GM21737 (cell line): ENCODE results near the gene RHOJ.

Experiments used
- ATAC-seq: cut with Tn5 transposase; IDR thresholded peaks from one replicate; pipeline ENCODE4 v1.9.1; 2021; ENCODE audit warnings: mild to moderate bottlenecking, moderate library complexity; ENCODE audit not compliant: unreplicated experiment

The RHOJ gene

DNA sequence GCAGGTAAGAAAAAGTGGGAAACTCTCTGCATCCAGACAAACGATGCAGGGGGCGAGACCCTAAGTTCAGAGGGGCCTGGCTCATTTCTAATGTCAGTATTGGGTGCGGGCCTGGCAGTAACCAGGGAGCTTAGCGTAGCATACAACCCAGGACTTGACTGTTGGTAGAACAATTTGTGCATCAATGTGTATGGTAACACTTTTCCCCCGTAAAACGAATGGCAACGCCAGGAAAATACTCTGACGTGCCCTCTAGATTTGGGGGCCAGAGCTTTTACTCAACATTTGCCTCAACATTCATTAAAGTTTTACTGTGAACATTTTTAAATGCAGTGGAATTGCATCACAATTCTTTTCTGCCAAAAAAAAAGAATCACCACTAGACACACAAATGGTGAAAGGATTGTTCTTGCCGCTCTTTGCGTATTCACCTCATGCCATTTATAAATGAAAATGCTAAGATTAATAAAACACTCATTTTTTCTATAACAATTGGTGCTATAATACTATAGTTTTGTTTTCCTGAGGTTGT is 867 bp downstream of the RHOJ start:
- ATAC-seq: no peak

DNA sequence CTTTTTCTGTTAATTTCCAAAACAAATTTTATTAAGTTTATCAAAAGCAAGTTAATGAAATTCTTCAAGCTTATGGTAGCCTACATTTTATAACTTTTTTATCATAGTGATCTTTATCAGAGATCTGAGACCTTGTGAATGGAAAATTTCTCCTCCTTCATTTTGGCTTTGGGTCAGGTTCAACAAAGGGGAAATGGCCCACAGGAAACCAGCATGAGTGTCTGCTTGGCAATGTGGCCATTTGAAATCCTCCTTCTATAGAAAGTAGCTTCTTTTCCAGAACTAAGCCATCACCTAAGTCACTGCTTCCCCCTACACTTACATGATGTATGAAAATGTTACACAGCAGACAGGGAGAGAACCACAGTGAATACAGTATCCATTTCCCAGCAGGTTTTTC is 1.6 kb downstream of the RHOJ start:
- ATAC-seq: no peak

DNA sequence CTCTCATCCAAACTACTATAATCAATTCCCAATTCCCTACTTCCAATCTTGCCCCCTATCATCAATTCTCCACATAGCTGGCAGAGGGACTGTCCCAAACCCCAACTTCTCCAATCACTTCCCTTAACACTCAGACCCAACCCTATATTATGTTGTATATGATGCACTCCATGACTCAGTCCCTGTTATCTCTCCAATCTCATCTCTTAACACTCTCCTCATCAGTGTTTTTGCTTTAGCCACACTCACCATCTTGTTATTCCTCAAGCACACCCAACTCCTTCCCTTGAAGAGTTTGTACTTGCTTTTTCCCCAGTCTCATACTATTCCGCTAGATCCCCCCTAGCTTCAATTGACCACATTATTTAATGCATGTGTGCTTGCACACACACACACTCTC is 4.9 kb downstream of the RHOJ start:
- no peak for ATAC-seq

DNA sequence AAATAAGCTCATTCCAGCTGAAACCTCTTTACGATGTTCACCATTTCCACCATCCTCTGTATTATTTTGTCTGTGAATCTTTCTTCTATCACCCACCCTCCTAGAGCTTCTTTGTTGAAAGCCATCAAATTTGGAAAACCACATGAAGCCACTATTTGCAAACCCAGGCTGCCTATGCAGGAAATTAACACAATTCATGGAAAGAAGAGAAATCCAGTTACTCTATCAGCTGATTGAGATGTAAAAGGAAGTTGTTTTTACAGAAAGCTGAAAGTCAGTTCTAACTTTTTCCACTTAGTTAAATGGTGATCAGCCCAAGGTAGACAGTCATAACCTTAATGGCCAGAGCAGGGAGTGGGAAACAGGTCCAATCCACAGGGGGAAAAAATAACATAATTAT is 6.6 kb downstream of the RHOJ start:
- ATAC-seq: no peak

DNA sequence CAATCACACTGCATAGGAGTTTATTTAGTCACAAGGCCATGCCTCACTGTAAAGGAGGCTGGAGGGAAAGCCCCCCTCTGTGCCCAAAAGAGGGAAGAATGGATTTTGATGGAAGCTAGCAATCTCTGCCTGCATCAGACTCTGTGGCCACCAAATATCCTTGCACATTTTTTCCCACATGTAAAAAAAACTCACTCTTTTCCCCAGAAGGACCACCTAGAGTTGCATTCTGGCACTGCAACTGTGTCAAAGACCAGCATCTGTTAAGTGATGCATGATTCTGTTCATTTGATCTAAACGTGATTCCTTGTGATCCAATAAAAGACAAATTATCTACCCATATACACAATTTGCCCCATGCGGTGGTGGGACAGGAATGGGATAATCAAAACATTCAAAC is 8.0 kb downstream of the RHOJ start:
- ATAC-seq: no peak

DNA sequence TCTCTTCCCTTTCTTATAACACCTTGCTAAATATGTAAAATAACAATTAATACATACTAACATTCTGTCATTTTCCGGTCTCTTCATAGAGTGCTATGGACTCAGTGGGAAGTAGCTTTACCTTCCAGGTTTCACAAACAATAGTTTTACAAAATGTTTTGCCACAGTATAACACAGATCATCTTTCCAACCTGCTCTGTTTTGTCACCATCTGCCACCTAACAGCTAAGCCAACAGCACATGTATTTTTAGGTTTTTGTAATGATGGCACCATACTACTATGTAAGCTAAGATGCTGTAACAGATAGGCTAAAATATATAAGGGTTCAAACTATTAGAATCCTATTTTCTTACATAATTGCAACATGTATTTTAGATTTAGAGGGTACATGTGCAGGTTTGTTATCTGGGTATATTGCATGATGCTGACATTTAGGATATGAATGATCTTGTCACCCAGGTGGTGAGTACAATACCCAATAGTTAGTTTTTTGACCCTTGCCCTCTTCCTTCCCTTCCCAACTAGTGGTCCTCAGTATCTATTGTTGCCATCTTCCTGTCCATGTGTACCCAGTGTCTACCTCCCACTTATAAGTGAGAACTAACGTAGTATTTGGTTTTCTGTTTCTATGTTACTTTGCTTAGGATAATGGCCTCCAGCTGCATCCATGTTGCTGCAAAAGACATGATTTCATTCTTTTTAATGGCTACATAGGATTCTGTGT is 8.7 kb downstream of the RHOJ start:
- no peak for ATAC-seq

DNA sequence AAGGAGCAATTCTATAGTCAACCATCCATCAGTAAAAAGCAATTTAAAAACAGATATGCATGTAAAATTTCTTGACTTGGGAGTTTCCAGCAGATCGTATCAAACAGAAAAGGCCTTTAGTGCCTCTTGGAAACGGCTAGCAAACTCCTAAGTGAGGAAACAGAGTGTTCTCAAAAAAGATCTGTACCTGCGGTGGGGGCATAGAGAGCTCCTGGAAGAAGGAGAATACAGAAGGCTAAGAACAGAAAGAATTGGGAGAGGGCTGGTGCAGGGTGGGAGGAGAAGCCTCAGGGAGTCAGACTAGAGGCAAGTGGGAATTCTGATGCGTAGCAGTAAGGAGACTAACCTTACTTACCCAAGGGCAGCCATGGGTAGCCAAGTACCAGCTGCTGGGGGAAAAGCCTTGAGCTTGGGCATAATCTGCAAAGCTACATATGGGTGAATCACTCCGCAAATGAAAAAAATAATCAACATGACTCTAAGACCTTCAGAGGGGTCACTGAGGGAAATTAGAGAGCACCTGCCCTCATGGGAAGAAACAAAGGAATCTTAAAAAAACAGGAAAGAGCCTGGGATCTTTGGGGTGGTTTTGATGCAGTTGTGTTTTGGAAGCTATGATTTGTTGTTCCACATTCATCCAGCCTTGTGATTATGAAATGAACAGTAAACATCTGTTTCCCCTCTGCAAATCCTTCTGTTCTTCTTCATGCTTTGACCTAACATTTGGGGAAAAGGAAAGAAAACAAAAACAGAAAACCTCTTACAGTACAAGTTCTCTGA is 10.4 kb downstream of the RHOJ start:
- ATAC-seq: no peak

DNA sequence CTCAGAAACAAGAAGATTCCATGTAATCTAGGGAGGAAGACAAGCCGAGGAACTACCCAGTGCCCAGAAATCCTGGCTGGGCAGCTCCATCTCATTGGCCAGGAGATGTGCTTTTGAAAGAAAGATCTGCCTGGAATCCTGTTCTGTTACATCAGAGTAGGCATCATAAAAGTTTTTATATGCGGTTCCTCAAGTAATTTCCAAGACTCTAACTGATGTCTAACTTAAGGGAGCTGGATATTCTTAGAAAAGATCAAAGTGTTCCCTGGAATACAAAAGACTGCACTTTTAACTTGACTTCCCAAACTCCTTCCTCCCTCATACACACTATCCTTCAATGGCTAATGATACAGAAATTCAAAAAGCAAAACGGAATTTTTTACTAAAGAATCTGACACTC is 16.3 kb downstream of the RHOJ start:
- no peak for ATAC-seq

DNA sequence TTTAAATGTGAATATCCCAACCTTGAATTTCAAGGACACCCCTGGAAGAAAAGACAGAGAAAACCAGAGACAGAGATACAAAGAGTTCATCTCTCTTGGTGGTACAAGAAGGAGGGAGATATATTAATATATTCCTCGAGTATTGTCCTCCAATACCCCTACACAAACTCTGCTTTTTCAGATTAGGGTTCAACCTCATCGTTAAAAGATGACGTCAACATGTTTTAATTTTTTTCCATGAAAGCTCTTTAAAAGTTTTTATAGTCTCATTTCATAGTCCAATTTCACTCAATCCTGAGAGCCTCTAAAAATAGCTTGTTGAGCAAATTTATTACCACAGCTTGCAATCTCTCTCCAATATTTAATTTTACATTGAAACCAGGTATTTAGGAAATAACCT is 19.4 kb downstream of the RHOJ start:
- no peak for ATAC-seq

DNA sequence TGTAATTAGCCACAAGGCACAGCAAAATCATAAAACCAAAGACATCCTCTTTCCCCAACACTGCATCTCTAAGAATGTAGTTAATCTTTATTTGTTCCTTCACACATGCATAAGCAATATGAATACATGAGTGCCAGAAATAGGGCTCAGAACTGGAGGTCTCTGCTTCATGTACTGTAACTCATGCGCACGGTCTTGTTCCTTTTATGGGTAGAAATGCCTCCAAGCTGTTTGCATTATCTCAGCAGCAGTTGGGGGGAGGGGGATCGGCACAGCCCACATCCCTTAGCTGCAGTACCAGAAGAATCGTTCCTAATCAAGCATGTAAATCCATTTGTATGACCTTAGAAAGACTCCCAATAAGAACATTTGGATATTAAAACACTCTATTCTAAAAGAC is 20.0 kb downstream of the RHOJ start:
- no peak for ATAC-seq

DNA sequence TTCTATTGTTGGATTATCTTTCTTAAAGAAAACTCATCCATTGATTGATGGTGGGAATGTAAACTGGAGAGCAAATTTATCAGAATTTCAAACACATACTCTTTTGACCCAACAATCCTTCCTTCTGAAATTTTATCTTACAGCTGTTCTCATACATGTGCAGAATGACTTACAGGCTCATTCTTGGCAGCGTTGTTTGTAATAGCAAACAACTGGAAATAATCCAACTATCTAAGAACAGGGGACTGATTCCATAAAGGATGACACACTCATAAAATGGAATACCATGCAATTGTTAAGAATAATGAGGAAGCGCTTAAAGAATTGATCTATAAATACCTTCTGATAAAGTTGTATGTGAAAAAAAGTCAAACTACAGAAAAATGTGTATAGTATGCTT is 24.0 kb downstream of the RHOJ start:
- ATAC-seq: no peak

DNA sequence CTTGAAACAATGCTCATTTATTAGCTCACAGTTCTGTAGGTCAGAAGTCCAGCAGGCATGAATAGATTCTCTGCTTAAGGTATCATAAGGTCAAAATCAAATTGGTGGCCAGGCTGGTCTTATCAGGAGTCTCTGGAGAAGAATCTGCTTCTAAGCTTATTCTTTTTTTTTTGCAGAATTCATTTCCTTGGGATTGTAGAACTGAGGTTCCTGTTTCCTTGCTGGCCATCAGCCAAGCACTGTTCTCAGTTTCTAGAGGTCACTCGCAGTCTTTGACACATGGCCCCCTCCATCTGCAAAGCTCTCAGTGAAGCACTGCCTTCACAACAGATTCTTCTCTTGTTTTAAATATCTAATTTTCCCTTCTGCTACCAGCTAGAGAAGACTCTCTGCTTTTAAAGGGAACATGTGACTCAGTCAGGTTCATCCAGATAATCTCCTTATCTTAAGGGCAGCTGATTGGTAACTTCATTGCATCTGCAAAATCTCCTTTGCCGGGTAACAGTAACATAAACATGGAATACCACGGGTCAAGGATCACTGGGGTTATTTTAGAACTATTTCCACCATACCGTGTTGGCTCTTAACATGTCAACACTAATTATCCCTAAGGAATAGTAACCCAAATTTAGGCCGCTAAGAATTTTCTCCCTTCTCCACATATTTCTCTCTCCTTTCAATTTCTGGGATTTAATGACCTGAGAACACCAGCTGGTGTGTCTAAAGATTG is 25.3 kb downstream of the RHOJ start:
- ATAC-seq: no peak

DNA sequence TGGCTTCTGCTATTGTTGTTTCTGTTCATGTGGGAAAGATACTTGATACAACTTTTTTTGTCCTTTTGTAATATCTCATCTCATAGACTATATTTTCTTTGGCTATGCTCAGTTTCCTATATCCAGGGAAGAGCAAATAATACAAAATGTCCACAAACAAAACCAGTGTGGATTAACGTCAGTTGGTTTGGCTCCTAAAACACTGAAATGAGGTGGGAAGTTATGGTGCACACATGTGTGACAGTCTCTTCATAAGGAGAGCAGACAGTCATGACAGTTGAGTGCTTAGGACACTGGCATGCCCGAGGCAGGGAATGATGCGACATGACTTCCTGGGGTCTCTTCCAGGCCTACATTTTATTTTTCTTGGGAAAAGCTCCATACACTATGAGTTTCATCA is 27.5 kb downstream of the RHOJ start:
- no peak for ATAC-seq

DNA sequence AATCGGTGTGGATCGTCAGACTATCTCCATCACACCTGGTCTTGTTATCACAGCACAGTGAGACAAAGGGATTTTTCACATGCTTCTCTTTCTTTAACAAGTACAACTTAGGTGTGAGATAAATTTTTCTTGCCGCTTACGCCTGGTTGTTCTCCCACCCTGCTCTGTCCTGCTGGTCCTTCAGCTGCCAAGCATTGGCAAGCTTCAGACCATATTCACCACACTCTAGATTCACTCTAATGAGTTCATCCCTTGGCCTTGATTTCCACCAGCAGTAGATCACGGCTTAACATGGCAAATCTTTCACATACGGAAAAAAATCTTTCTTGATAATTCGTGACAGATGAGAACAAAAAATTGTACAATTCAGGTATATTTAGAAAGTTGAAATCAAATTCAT is 33.5 kb downstream of the RHOJ start:
- ATAC-seq: no peak

DNA sequence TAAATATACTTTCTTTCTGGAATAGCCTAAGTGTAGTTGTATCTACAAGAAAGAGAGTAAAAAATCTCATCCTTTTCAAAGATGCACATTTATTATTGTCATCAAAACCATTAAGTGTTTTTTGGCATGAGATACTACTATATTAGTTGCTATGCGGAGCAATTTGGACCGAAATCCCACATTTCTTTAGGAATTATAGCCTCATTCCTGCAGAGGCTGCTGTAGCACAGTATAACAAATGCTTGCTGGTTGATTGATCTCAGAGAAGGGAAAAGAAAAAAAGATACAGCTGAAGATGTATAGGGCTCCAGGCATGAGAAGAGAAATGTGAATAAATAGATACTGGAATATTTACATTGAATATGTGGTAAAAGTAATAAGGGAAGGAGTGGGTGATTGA is 36.0 kb downstream of the RHOJ start:
- ATAC-seq: no peak

DNA sequence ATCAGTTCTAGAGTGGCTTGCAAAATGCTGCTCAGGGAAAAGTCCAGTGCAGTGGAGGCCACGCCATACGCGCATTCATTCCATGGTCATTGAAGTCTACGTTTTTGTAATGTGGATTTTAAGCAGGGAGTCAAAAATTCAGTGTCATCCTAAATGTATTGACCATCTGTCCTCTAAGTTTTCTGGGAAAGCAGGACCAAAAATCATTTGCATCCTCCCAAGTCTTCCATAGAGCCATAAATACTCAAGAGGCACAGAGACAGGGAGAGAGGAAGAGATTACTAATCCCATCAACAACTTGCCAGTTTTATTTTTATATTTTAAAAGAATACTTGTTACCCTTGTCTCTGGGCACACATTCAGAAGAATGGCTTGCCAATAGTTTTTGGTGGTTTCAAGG is 36.9 kb downstream of the RHOJ start:
- no peak for ATAC-seq

DNA sequence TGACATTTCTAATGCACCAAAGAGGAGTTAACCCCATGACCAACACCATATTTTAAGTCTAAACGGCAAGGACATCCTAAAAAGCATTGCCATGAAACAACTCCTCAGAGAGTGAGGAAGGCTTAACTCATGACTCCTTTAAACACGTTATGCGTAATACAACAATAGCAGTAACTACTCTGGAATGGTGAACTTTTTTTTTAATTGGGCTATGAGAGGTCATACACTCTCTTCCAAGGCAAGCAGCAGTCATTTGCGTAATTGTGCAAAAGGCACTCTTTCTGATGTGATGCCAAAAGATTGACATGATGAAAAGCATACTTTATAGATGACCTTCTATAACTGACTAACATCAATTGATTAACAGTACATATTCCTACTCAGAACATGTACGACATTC is 39.4 kb downstream of the RHOJ start:
- ATAC-seq: no peak

DNA sequence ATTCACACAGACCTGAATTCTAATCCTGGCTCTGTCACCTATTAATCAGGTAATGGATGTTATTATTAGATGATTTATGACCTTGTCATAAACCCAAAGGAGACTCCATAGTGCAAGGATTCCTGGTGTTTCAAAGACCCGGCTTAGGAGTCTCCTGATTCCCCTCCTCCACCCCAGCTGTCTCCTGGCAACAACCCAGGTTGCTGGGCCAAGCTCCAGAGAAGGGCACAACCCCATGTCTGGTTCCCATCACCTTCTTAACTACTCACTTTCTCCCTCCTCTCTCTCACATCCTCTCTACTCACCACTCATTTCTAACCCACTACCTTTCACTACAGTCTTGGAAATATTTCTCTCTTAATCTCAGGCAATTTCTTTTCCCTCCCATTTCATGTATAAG is 41.6 kb downstream of the RHOJ start:
- no peak for ATAC-seq

DNA sequence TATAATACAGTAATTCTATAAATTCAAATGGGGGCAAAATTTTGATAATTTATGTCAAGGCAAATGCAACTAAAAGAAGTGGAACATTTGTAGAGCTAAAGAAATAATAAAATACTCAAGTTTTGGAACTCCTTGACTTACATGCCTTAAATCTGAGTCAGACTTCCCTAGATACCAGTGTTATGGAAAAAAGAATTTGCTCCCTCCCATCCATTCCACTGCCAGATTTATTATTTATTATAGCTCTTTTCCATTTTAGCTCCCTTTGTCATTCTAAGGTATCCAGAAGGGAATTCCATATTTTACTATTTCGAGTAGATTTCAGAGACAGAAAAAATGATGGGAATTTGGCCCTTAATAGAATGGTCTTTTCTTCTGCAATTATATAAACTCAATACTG is 44.0 kb downstream of the RHOJ start:
- no peak for ATAC-seq

DNA sequence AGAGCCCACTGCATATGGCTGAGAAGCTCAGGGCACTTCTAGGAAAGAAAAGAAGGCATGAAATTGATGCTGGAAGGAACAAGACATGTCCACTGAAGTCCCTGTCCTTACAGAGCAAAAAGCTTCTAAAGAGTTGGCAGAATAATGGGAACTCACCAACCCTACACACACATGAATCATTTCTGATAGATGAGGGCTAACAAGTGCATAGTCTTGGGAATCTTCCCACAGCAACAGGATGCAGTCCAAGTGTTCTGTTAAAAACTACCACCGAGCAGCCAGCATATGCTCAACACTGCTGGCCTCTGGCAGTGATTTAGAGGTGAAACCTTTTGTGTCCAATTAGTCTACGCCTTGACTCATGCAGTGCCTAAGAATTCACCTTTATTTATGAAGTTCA is 44.8 kb downstream of the RHOJ start:
- ATAC-seq: no peak

DNA sequence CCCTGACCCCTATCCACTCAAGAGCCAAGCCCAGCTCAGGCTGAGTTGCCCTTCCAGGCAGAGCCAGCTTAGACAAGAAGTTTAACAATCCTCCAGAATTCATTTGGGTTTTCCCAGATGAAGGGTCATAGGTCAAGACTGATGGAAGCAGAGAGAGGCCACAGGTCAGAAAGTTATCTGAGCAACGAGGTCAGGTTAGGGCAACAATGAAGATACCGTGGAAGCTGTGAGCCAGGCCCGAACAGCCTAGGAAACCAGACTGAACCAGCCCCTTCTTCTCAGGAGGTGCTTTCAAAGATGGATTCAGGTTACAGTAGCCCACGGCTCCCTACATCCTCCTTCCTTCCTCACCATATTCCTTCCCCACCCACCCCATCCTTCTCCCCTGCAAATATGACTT is 53.1 kb downstream of the RHOJ start:
- no peak for ATAC-seq

DNA sequence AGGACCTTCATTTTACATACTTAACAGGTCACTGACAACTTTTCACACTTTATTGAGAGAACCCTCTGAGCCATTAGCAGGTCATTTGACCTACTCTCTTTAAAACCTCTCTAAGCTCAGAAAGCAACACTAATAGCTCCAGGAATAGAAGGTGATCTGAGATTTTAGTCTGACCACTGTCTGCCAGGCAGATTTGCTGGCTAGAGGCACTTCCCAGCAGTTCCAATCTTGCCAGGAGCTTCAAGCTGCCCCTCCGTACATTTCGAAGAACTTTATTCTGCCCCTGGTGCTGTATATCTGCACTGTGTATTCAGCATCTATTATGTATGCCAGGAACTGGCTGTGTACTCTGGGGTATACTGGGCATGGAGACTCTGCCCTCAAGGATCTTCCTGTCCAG is 58.2 kb downstream of the RHOJ start:
- no peak for ATAC-seq
